H1 (cell line): ENCODE results near the gene PPP2R2B. TPM values are rescaled to one million over a fixed set of nuclear protein-coding genes. Genes with fewer than 3 reads are reported as not detected.
A peak's percentile ranks its signal among the peaks of the same experiment; 100 is the strongest.

ENCODE experiments used
- CTCF ChIA-PET: fragments of 300-600 bp; sonication (Branson Sonifier 250); formaldehyde crosslinking; loops from one replicate; lab custom pipeline; 2021; ENCODE audit not compliant: partially characterized antibody; lab: Charles Lee
- POLR2A ChIA-PET: fragments of 300-600 bp; sonication (Branson Sonifier 250); formaldehyde crosslinking; loops from one replicate; lab custom pipeline; 2021; ENCODE audit warnings: inconsistent platforms; ENCODE audit not compliant: partially characterized antibody; lab: Charles Lee
- DNase-seq, 2 experiments: peaks; one replicate each; pipeline versions ENCODE4 v3.0.0 to v3.0.0-alpha.2; 2010 to 2022; ENCODE audit warnings: low spot score in 2 of 2, low read depth in 1 of 2, mixed read lengths in 1 of 2
- FAIRE-seq: peaks from 2 replicates; lab custom pipeline; 2011; peaks lifted over from hg19 to GRCh38; lab: Jason Lieb, UNC
- H2AFZ ChIP-seq: 2 replicates; pipeline ENCODE4 v1.8.1; 2012; ENCODE audit warnings: low read length, inconsistent platforms
- H2AK5ac ChIP-seq: 2 replicates; pipeline ENCODE4 v1.6.1; 2013; ENCODE audit warnings: low read depth, low read length
- H2BK120ac ChIP-seq: replicated peaks from 2 replicates; pipeline ENCODE3; 2013; ENCODE audit warnings: low read depth, low read length, inconsistent platforms
- H2BK12ac ChIP-seq: 2 replicates; pipeline ENCODE4 v1.6.1; 2013; ENCODE audit warnings: low read depth, low read length
- H2BK15ac ChIP-seq: 2 replicates; pipeline ENCODE4 v1.6.1; 2013; ENCODE audit warnings: low read length
- H2BK20ac ChIP-seq: 2 replicates; pipeline ENCODE4 v1.6.1; 2013; ENCODE audit warnings: low read length
- H2BK5ac ChIP-seq: 2 replicates; pipeline ENCODE4 v1.6.1; 2013; ENCODE audit warnings: low read depth, low read length
- H3K14ac ChIP-seq: 2 replicates; pipeline ENCODE4 v1.6.1; 2013; ENCODE audit warnings: inconsistent platforms; ENCODE audit not compliant: insufficient read length
- H3K18ac ChIP-seq: 2 replicates; pipeline ENCODE4 v1.6.1; 2013; ENCODE audit warnings: low read length; ENCODE audit errors: extremely low read depth
- H3K23ac ChIP-seq: 2 replicates; pipeline ENCODE4 v1.6.1; 2013; ENCODE audit warnings: inconsistent platforms; ENCODE audit not compliant: insufficient read length
- H3K23me2 ChIP-seq: 2 replicates; pipeline ENCODE4 v1.6.1; 2013; ENCODE audit warnings: low read depth, low read length
- H3K27ac ChIP-seq: 2 replicates; pipeline ENCODE4 v1.6.1; 2011; ENCODE audit warnings: low read depth, low read length, inconsistent platforms
- H3K27me3 ChIP-seq, 4 experiments: replicated peaks in 1 of 4; 1 replicate in 1 of 4; 2 replicates in 3 of 4; pipeline versions ENCODE4 v1.6.1 to v1.8.1; 2011 to 2013; ENCODE audit warnings: low read length in 3 of 4, mild to moderate bottlenecking in 3 of 4, inconsistent platforms in 2 of 4, mixed read lengths in 2 of 4, moderate library complexity in 1 of 4; ENCODE audit not compliant: control insufficient read depth in 3 of 4, insufficient read depth in 3 of 4; ENCODE audit errors: extremely low read depth in 1 of 4
- H3K36me3 ChIP-seq, 4 experiments: 2 replicates each; pipeline versions ENCODE4 v1.6.1 to v1.8.1; 2011 to 2013; ENCODE audit warnings: mild to moderate bottlenecking in 4 of 4, low read length in 3 of 4, moderate library complexity in 2 of 4, control low read depth in 1 of 4, inconsistent platforms in 1 of 4; ENCODE audit not compliant: insufficient read depth in 4 of 4, control insufficient read depth in 2 of 4
- H3K4ac ChIP-seq: replicated peaks from 2 replicates; pipeline ENCODE3; 2013; ENCODE audit warnings: low read length, low read depth, mixed read lengths, inconsistent platforms; ENCODE audit not compliant: insufficient read length
- H3K4me1 ChIP-seq, 4 experiments: replicated peaks in 1 of 4; 1 replicate in 1 of 4; 2 replicates in 3 of 4; pipeline versions ENCODE4 v1.6.1 to v1.8.1; 2011 to 2013; ENCODE audit warnings: low read length in 3 of 4, inconsistent platforms in 2 of 4, mixed read lengths in 1 of 4; ENCODE audit not compliant: insufficient read depth in 4 of 4, control insufficient read depth in 3 of 4
- H3K4me2 ChIP-seq, 2 experiments: 2 replicates each; pipeline versions ENCODE4 v1.6.1 to v1.8.1; 2011 to 2013; ENCODE audit warnings: low read depth in 2 of 2, low read length in 2 of 2, control low read depth in 1 of 2, inconsistent platforms in 1 of 2, mild to moderate bottlenecking in 1 of 2; ENCODE audit not compliant: insufficient read depth in 1 of 2
- H3K4me3 ChIP-seq, 4 experiments: fragments of 200-600, 300-600 bp in 1 of 4; sonication (generic), shearing (Covaris generic), sonication (Bioruptor Twin) in 1 of 4; 2 replicates each; pipeline versions ENCODE4 v1.5.1 to v1.8.1; 2011 to 2016; ENCODE audit warnings: low read length in 4 of 4, low read depth in 3 of 4, control low read depth in 2 of 4, inconsistent platforms in 2 of 4, mild to moderate bottlenecking in 2 of 4, mixed read lengths in 1 of 4, moderate library complexity in 1 of 4; ENCODE audit not compliant: insufficient read depth in 2 of 4; ENCODE audit errors: extremely low read depth in 1 of 4
- H3K56ac ChIP-seq: replicated peaks from 2 replicates; pipeline ENCODE3; 2013; ENCODE audit warnings: low read depth, mild to moderate bottlenecking, mixed read lengths, low read length, inconsistent platforms; ENCODE audit not compliant: insufficient read length
- H3K79me1 ChIP-seq: 2 replicates; pipeline ENCODE4 v1.6.1; 2013; ENCODE audit warnings: low read depth, low read length, control low read depth
- H3K79me2 ChIP-seq, 2 experiments: 2 replicates each; pipeline versions ENCODE4 v1.6.1 to v1.8.1; 2012 to 2013; ENCODE audit warnings: low read length in 2 of 2, mild to moderate bottlenecking in 2 of 2, inconsistent platforms in 1 of 2; ENCODE audit not compliant: insufficient read depth in 2 of 2, control insufficient read depth in 1 of 2
- H3K9ac ChIP-seq, 4 experiments: replicated peaks in 1 of 4; 1 replicate in 1 of 4; 2 replicates in 3 of 4; pipeline versions ENCODE4 v1.6.1 to v1.8.1; 2011 to 2013; ENCODE audit warnings: low read depth in 3 of 4, low read length in 3 of 4, control low read depth in 2 of 4, mild to moderate bottlenecking in 2 of 4, moderate library complexity in 2 of 4, inconsistent platforms in 1 of 4; ENCODE audit errors: extremely low read depth in 1 of 4
- H3K9me3 ChIP-seq, 2 experiments: 2 replicates each; pipeline versions ENCODE4 v1.6.1 to v1.8.1; 2012 to 2013; ENCODE audit warnings: mild to moderate bottlenecking in 2 of 2, moderate library complexity in 2 of 2, control low read depth in 1 of 2, inconsistent platforms in 1 of 2, low read depth in 1 of 2, low read length in 1 of 2, mixed read lengths in 1 of 2; ENCODE audit not compliant: insufficient read depth in 2 of 2
- H4K20me1 ChIP-seq, 2 experiments: replicated peaks in 1 of 2; 2 replicates each; pipeline versions ENCODE3 to v1.8.1; 2011 to 2013; ENCODE audit warnings: inconsistent platforms in 2 of 2, low read length in 2 of 2, mild to moderate bottlenecking in 1 of 2; ENCODE audit not compliant: insufficient read depth in 2 of 2, control insufficient read depth in 1 of 2
- H4K5ac ChIP-seq: 2 replicates; pipeline ENCODE4 v1.6.1; 2013; ENCODE audit warnings: low read length, low read depth, mixed read lengths, inconsistent platforms; ENCODE audit not compliant: insufficient read length
- H4K8ac ChIP-seq: 2 replicates; pipeline ENCODE4 v1.8.0; 2013; ENCODE audit warnings: mild to moderate bottlenecking, moderate library complexity, low read length, inconsistent platforms; ENCODE audit not compliant: insufficient read depth; ENCODE audit errors: extremely low read depth
- H4K91ac ChIP-seq: replicated peaks from 2 replicates; pipeline ENCODE3; 2013; ENCODE audit warnings: low read length, mixed read lengths, inconsistent platforms; ENCODE audit not compliant: insufficient read length
- HDAC2 ChIP-seq, 2 experiments: fragments of 300-600 bp in 1 of 2; sonication (generic) in 1 of 2; IDR thresholded peaks; 2 replicates each; pipeline ENCODE4 v1.6.1; 2011 to 2012; ENCODE audit warnings: low read depth in 2 of 2, low read length in 2 of 2, mild to moderate bottlenecking in 2 of 2, moderate library complexity in 2 of 2, borderline replicate concordance in 1 of 2, inconsistent platforms in 1 of 2
- NRF1 ChIP-seq: IDR thresholded peaks from 2 replicates; pipeline ENCODE4 v1.6.1; 2011; ENCODE audit warnings: mild to moderate bottlenecking, low read depth, low read length, improper control_type of control experiment
- polyA plus RNA-seq, 7 experiments: library from polyadenylated mRNA; depleted of rRNA in 3 of 7; stranded (reverse) in 5 of 7; unstranded in 2 of 7; fragments of >200 nt in 5 of 7; fragments of 200-250 nt in 2 of 7; gene quantifications; 1 replicate in 5 of 7; 2 replicates in 1 of 7; 4 replicates in 1 of 7; pipeline versions ENCODE4 v1.2.1 to v1.2.3, GENCODE V29; 2011 to 2013; ENCODE audit warnings: missing spikeins in 2 of 7, mixed read lengths in 2 of 7
- total RNA-seq: library from RNA; stranded (reverse); fragmentation: NEBNext Ultra II Directional; extraction: Animal tissue kit (Norgen Biotek cat#: 25700); gene quantifications from 2 replicates; pipeline ENCODE4 v1.2.1, GENCODE V29; 2021

Gene PPP2R2B
- total and polyA plus RNA-seq, 2 of the 8 experiments (the other 6 are each of a cell fraction or from before 2014, with no cell fraction given): 21.1 to 37.1 TPM

GRCh38 chr5:146791471-146791870 lies 87.1 kb downstream of the PPP2R2B start:
- H3K56ac ChIP-seq: no peak overlapping the region
- no peak overlapping the region for H3K4me2 ChIP-seq
- no peak overlapping the region for H3K4me3 ChIP-seq
- H3K9me3 ChIP-seq: no peaks in the 10 kb centered on the region
- 0 out of 2 replicates have a peak overlapping the region, but pooled peaks have one; percentile 65 for H2AK5ac ChIP-seq
- ChIA-PET CTCF (no interaction called here), POLR2A (no interaction called here)
- H2BK20ac ChIP-seq: peak overlapping the region; percentile 80
- no peak overlapping the region for H2BK120ac ChIP-seq
- FAIRE-seq (no peak), DNase-seq (no peak)
- no peak for TF ChIP-seq HDAC2 (IDR thresholded peaks at IDR 0.05; ENCODE audit: borderline replicate concordance in 1 of 2, low read depth in 2 of 2, low read length in 2 of 2)
- TF ChIP-seq NRF1: no peak
- no peak overlapping the region for H3K4ac ChIP-seq
- no peak overlapping the region for H3K9ac ChIP-seq
- no peaks in the 10 kb centered on the region for H3K27me3 ChIP-seq
- H3K4me1 ChIP-seq: peaks cover 3 to 30% (median 19%) of the 10 kb centered on the region in 4 experiments
- H2AFZ ChIP-seq: no peak overlapping the region
- H3K18ac ChIP-seq: no peak overlapping the region
- no peak overlapping the region for H3K27ac ChIP-seq
- H4K8ac ChIP-seq: no peak overlapping the region
- H4K5ac ChIP-seq: no peak overlapping the region
- peak overlapping the region; percentile 77; the same call in 1 of the 2 replicates for H2BK12ac ChIP-seq
- no peak overlapping the region for H2BK5ac ChIP-seq
- H2BK15ac ChIP-seq: peak overlapping the region; percentile 54; the same call in 1 of the 2 replicates
- no peaks in the 10 kb centered on the region for H3K23me2 ChIP-seq
- no peaks in the 10 kb centered on the region for H3K79me1 ChIP-seq
- no peaks in the 10 kb centered on the region for H4K20me1 ChIP-seq
- H3K36me3 ChIP-seq: no peaks in the 10 kb centered on the region
- no peak overlapping the region for H3K14ac ChIP-seq
- H3K23ac ChIP-seq: no peak overlapping the region
- peaks cover 0 to 11% of the 10 kb centered on the region in 2 experiments; a peak in 2 of 4 replicates for H3K79me2 ChIP-seq
- H4K91ac ChIP-seq: peak overlapping the region; percentile 56
